HG03097 (cell line): ENCODE measurements around the gene CAMK1.

ENCODE experiments used
- ATAC-seq: cut with Tn5 transposase; IDR thresholded peaks from one replicate; pipeline ENCODE4 v1.9.1; 2021; ENCODE audit not compliant: unreplicated experiment, low FRiP score

Gene CAMK1

GRCh38 chr3:9793161-9793781 is 23.5 kb upstream of the CAMK1 start:
- no peak for ATAC-seq

DNA sequence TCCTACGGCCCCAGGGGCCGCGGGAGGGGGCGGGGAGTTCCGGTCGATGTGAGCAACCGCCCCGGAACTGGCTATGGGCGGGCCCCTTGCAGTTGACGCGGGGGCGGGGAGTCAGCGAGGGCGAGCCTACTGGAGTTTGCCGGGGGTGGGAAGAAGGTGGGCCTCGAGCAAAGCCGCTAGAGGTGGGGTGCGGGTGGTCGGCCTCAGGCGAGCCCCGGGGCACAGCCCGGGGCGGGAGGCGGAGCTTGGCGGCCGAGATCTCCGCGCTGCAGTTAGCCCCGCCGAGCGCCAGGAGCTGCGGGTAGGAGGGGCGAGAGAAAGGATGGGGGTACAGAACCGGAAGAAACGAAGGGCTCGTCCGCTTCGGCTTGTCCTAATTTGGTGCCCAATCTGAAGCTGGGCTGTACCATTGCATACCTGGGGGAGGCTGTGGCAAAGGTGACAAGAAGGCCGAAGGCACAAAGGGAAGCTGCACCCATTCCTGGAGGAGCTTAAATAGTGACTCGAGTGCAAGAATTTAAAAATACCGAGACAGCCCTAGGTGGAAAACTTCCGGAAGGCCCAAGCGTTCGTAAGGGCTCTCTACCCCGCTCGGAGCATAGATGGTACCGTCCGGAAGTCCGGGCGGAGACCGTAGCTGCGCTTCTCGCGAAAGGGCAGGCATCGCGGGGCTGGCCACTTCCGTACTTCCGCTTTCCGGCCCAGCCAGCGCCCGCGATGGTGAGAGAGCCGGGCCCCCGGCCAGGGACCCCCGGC is 22.8 kb upstream of the CAMK1 start, which contains the start of the genes ARPC4 and TADA3:
TSS of gene ARPC4 (plus strand) at position 678 of the 756 bp plus-strand sequence. CDS start at position 718, 40 bp downstream.
TSS of gene TADA3 (minus strand) at position 69 of the 756 bp plus-strand sequence. CDS start 1,007 bp downstream, outside the sequence.
- ATAC-seq, result peak; percentile 77

- no peak for ATAC-seq
These were observed 22.1 kb upstream of the CAMK1 start for GRCh38 chr3:9791790-9792404.

- ATAC-seq, result no peak
These were observed 21.4 kb upstream of the CAMK1 start for GRCh38 chr3:9791127-9791526.

DNA sequence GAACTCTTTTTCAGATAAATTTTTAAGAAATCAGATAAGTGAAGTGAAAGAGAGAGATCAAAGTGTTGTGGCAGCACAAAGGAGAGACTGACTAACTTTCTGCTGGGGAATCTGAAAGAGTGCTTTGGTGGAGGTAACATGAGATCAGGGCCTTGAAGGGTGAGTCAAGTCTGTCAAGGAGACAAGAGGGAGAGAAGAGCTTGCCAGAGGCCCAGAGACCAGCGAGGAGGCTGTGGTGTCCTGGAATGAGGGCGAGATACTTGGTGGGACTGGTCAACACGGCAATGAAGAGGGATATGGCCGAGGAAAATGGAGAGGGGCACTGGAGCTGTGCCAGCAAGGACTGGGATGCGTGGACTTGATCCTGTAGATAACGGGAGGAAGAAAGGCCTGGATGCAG is 18.0 kb upstream of the CAMK1 start:
- no peak for ATAC-seq

GRCh38 chr3:9786825-9787669 is 17.3 kb upstream of the CAMK1 start:
- no peak for ATAC-seq

- ATAC-seq, result no peak
These were observed 16.5 kb upstream of the CAMK1 start for GRCh38 chr3:9786209-9786739.

DNA sequence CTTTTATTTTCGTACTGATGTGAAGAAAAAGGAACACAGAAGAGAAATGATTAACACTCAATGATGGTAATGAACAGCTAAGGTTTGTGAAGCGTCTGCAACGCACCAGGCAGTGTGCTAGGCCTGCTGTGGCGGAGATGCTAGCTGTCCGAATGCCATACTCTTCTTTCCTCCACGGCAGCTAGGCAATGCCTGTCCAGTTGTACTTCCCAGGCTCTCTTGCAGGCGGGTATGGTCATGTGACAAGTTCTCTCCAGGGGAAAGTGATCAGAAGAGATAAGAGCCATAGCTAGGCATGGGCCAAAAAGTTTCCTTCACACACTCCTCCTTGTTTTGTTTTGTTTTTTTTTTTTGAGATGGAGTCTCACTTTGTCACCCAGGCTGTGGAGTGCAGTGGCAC is 15.9 kb upstream of the CAMK1 start:
- no peak for ATAC-seq

DNA sequence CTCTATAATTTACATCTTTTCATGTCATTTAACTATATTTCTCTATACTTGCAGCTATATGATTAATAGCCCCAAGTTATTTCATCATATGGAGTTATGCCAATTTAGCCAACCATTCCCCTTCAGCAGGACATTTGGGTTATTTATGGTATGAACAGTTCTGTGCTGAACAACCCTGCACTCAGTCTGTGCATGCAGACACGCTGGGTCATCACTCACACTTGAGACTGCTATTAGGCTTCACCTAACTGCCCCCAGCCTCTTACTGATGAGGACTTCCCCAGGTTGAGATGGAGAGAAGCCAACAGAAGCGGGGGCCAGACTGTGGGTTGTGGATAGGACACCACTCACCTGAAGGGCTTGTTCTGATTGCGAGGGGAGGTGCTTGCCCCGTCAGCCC is 15.2 kb upstream of the CAMK1 start:
- no peak for ATAC-seq

DNA sequence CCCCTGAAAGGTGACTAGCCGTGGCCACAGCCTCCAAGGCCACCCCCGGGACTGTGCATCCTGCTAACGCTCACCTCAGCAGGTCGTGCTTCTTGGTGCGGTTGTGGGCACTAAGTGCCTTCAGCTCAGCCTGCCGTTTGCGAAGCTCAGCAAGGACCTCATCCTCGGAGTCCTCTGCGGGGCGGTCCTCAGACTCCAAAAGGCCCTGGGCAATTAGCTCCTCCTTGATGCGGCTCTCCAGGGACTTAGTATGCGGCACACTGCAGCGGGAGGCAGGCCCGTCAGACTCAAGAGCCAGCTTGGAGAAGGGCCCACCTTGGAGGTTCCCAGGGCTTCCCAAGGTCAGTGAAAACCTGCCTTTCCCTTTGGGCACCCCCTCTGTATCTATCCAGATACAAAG is 14.2 kb upstream of the CAMK1 start:
- no peak for ATAC-seq

DNA sequence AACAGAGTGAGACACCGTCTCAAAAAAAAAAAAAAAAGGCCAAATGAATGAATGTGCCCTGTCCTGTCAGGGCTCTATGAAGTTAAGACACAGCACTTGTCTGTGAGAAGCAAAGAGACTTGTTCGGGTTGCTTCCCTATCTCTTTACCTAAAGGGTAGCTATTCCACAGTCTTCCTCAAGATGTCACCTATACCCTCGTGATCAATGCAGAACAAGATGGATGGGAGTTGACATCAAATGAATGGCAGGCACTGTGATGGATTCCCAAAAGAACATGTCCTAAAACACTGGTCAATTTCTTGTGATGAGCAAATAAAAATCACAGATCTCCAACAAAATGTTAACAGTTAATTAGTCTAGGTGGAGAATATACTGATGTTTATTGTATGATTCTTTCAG is 13.0 kb upstream of the CAMK1 start:
- no peak for ATAC-seq

- ATAC-seq, result no peak
These were observed 12.3 kb upstream of the CAMK1 start for GRCh38 chr3:9781978-9782603.

DNA sequence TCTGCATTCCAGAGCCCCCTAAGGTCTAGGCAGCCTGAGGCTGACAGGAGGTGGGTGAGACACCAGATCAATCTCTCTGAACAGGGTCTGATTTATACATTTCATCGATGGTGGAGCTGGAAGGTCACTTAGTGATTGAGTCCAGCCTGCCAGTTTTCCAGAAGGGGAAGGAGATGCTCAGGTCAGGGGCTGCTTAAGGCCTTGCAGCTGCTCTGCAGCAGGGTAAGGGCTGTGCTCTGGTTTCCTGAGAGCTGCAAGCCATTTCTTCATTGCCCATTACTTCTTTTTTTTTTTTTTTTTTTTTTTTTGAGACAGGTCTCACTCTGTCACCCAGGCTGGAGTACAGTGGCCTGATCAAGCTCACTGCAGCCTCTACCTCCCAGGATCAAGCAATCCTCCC is 11.8 kb upstream of the CAMK1 start:
- no peak for ATAC-seq

DNA sequence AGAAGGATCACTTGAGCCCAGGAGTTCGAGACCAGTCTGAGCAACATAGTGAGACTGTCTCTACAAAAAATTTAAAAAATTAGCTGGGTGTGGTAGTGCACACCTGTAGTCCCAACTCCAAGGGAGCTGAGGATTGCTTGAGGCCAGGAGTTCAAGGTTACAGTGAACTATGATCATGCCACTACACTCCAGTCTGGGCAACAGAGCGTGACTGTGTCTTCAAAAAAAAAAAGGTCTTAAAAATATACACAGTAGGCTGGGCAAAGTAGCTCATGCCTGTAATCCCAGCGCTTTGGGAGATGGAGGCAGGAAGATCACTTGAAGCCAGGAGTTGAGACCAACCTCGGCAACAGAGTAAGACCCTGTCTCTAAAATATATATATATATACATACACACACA is 11.2 kb upstream of the CAMK1 start:
- ATAC-seq, result no peak

- no peak for ATAC-seq
These were observed 10.7 kb upstream of the CAMK1 start for GRCh38 chr3:9780458-9780812.

GRCh38 chr3:9779721-9780457 is 10.1 kb upstream of the CAMK1 start:
- peak; percentile 38 for ATAC-seq

DNA sequence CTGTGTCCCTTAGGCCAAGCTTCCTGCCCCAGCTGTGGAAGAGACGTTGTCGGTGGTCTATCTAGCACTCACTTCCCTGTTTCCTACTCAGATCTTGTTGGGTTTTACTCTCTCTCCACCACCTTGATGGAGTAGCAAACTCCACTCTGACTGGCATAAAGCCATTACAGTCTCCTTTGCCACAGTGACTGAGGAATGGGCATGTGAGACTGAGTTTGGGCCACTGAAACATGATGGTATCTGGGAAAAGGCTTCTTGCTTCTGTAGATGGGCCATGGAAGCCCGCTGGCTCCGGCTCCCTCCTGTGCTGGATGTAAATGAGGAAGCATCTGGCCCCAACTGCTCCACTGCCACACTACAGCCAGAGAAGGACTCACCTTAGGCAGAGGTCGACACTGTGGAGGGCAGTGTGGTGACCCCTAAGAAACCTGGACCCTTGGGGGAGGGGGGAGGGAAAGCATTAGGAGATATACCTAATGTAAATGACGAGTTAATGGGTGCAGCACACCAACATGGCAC is 9.4 kb upstream of the CAMK1 start:
- ATAC-seq, result no peak

DNA sequence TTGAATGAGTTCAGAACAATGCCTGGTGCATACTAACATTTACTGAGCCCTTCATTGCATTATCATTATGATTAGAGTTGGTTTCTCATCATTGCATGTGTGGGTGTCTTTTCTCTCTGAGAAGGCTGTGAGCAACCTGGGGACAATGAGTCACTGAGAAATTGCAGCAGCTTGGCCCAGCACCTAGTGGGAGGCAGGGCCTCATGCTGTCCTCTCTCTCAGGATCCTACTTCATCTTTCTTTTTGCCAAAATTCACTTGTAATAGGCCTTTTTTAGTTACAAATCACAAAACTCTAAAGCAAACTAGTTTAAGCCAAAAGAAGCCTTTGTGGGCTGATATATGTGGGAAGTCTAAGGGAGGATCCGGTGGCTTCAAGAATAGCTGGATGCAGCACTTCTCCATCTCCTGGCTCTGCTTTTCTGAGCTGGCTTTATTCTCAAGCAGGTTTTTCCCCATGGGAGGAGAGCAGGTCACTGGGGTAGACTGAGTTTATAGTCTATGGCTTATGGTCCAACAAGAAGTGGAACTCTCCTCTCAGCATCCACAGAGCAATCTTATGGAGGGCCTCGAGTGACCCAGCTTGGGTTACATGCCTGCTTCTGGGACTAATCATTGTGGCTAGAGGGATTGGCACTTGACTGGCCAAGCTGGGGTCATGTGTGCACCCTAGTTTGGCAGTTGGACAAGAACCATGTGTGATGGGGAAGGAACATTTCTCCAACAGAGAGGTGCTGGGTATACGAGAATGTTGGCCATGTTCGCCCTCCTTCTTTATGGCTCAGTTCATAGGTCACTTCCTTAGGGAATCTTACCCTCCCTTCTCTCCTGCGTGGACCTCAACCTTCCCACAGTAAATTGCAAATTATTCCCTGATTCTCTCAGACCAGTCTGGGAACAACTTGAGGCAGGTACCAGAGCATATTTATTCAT is 8.7 kb upstream of the CAMK1 start:
- ATAC-seq, result no peak
